ENCODE data around the gene CD68.
A peak's percentile ranks its signal among the peaks of the same experiment; 100 is the strongest.

The CD68 gene

DNA sequence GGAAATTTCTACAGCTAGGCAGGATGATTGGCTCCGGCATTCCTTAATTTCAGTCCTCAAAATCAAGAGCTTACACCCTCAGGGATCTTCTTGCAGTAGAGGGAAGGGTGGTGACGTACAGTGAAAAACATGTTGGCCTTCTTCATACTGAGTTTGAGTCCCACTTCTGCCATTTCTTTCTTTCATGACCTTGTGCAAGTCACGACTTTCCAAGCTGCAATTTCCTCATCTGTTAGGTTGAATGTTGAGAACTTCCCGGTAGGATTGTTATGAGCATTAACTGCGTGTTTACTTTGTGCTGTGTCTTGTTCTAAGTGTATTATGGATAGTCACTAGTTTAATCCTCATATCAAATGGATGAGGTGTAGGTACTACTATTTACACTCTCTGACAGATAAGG, 9.9 kb upstream of the CD68 start:
- H3K36me3 ChIP-seq (ENCODE audit: control insufficient read depth in 1 of 2, insufficient read depth in 2 of 2, low read length in 2 of 2): peaks cover 40 to 52% of the 10 kb centered on the region in 2 experiments
- H3K79me1 ChIP-seq (ENCODE audit: low read length): peaks cover 12% of the 10 kb centered on the region
- H4K91ac ChIP-seq (ENCODE audit: low read depth, low read length): no peak overlapping the region
- H3K4me3 ChIP-seq (ENCODE audit: low read depth, low read length): no peak overlapping the region
- no peak for DNase-seq
- no peak overlapping the region for H3K9ac ChIP-seq (ENCODE audit: low read length)
- H3K4ac ChIP-seq (ENCODE audit: low read depth, low read length): no peak overlapping the region
- no peak overlapping the region for H3K23ac ChIP-seq (ENCODE audit: low read length)
- no CpG with 5 or more reads among the region's 5 CpGs for WGBS (ENCODE audit: extremely low coverage, insufficient coverage, insufficient read length)
- no peak overlapping the region for H2BK5ac ChIP-seq (ENCODE audit: low read depth, low read length, poor library complexity)
- H2AK5ac ChIP-seq (ENCODE audit: low read length): no peak overlapping the region
- no peak overlapping the region for H2BK12ac ChIP-seq (ENCODE audit: low read length)
- H2BK120ac ChIP-seq (ENCODE audit: insufficient read depth, low read length, poor library complexity): no peak overlapping the region
- no peak overlapping the region for H4K12ac ChIP-seq (ENCODE audit: low read depth, low read length)
- H3K79me2 ChIP-seq (ENCODE audit: control insufficient read depth, insufficient read depth, low read length, poor library complexity): peaks cover 14% of the 10 kb centered on the region
- no peak overlapping the region for H3K18ac ChIP-seq (ENCODE audit: low read length)
- no peak overlapping the region for H3K14ac ChIP-seq (ENCODE audit: low read length)
- H2AFZ ChIP-seq (ENCODE audit: insufficient read depth, low read length, poor library complexity): no peak overlapping the region
- peaks cover 2% of the 10 kb centered on the region for H3K9me3 ChIP-seq (ENCODE audit: insufficient read depth, low read depth, low read length)
- H3K4me1 ChIP-seq (ENCODE audit: control insufficient read depth in 1 of 2, insufficient read depth in 2 of 2, low read length in 2 of 2): peaks cover under 1 to 11% of the 10 kb centered on the region in 2 experiments
- no peak overlapping the region for H3K4me2 ChIP-seq (ENCODE audit: low read length)
- H3K27ac ChIP-seq (ENCODE audit: low read depth, low read length): no peak overlapping the region
- no peak overlapping the region for H4K8ac ChIP-seq (ENCODE audit: low read depth, low read length)
- no peaks in the 10 kb centered on the region for H3K27me3 ChIP-seq (ENCODE audit: insufficient read depth, low read length)

DNA sequence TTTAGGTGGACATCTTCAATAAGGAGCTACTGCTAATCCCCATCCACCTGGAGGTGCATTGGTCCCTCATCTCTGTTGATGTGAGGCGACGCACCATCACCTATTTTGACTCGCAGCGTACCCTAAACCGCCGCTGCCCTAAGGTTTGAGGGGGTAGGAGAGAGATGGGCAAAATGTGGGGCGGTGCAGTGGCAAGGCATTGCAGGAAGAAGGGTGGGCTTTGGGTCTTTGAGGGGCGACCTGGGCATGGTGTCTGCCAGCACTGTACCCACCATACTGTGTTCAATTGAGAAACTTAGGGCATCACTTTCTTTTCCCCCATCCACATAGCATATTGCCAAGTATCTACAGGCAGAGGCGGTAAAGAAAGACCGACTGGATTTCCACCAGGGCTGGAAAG, 9.1 kb upstream of the CD68 start:
- H4K8ac ChIP-seq (ENCODE audit: low read depth, low read length): no peak overlapping the region
- no peak for DNase-seq
- H2AK5ac ChIP-seq (ENCODE audit: low read length): no peak overlapping the region
- H4K12ac ChIP-seq (ENCODE audit: low read depth, low read length): no peak overlapping the region
- H3K27me3 ChIP-seq (ENCODE audit: insufficient read depth, low read length): no peaks in the 10 kb centered on the region
- H3K18ac ChIP-seq (ENCODE audit: low read length): no peak overlapping the region
- no peak overlapping the region for H2BK120ac ChIP-seq (ENCODE audit: insufficient read depth, low read length, poor library complexity)
- H3K27ac ChIP-seq (ENCODE audit: low read depth, low read length): no peak overlapping the region
- no peak overlapping the region for H2BK12ac ChIP-seq (ENCODE audit: low read length)
- H3K4me1 ChIP-seq (ENCODE audit: control insufficient read depth in 1 of 2, insufficient read depth in 2 of 2, low read length in 2 of 2): peaks cover 2 to 14% of the 10 kb centered on the region in 2 experiments
- H3K79me1 ChIP-seq (ENCODE audit: low read length): peaks cover 12% of the 10 kb centered on the region
- H3K14ac ChIP-seq (ENCODE audit: low read length): no peak overlapping the region
- H4K91ac ChIP-seq (ENCODE audit: low read depth, low read length): no peak overlapping the region
- H3K36me3 ChIP-seq (ENCODE audit: control insufficient read depth in 1 of 2, insufficient read depth in 2 of 2, low read length in 2 of 2): peaks cover 39 to 52% of the 10 kb centered on the region in 2 experiments
- H3K9me3 ChIP-seq (ENCODE audit: insufficient read depth, low read depth, low read length): peaks cover 2% of the 10 kb centered on the region
- H3K23ac ChIP-seq (ENCODE audit: low read length): no peak overlapping the region
- no CpG with 5 or more reads among the region's 10 CpGs for WGBS (ENCODE audit: extremely low coverage, insufficient coverage, insufficient read length)
- H3K4me3 ChIP-seq (ENCODE audit: low read depth, low read length): no peak overlapping the region
- no peak overlapping the region for H3K4ac ChIP-seq (ENCODE audit: low read depth, low read length)
- no peak overlapping the region for H3K9ac ChIP-seq (ENCODE audit: low read length)
- H3K4me2 ChIP-seq (ENCODE audit: low read length): no peak overlapping the region
- no peak overlapping the region for H2BK5ac ChIP-seq (ENCODE audit: low read depth, low read length, poor library complexity)
- peaks cover 14% of the 10 kb centered on the region for H3K79me2 ChIP-seq (ENCODE audit: control insufficient read depth, insufficient read depth, low read length, poor library complexity)
- H2AFZ ChIP-seq (ENCODE audit: insufficient read depth, low read length, poor library complexity): no peak overlapping the region

DNA sequence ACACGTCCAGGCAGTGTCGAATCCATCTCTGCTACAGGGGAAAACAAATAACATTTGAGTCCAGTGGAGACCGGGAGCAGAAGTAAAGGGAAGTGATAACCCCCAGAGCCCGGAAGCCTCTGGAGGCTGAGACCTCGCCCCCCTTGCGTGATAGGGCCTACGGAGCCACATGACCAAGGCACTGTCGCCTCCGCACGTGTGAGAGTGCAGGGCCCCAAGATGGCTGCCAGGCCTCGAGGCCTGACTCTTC, 7.2 kb upstream of the CD68 start:
- Histone ChIP-seq H2AK5ac (ENCODE audit: low read length) (no peak overlapping the region), H3K4me2 (ENCODE audit: low read length) (peak overlapping the region; percentile 97), H3K79me1 (ENCODE audit: low read length) (peaks cover 12% of the 10 kb centered on the region), H3K79me2 (ENCODE audit: control insufficient read depth, insufficient read depth, low read length, poor library complexity) (peaks cover 14% of the 10 kb centered on the region), H3K23ac (ENCODE audit: low read length) (peak overlapping the region; percentile 93), H3K4me3 (ENCODE audit: low read depth, low read length) (peak overlapping the region; percentile 72), H4K8ac (ENCODE audit: low read depth, low read length) (peak overlapping the region; percentile 69), H3K9me3 (ENCODE audit: insufficient read depth, low read depth, low read length) (peaks cover 2% of the 10 kb centered on the region), H3K9ac (ENCODE audit: low read length) (peak overlapping the region; percentile 97), H3K4me1 (ENCODE audit: control insufficient read depth in 1 of 2, insufficient read depth in 2 of 2, low read length in 2 of 2) (peaks cover 2 to 15% of the 10 kb centered on the region in 2 experiments), H3K18ac (ENCODE audit: low read length) (peak overlapping the region; percentile 50), H3K14ac (ENCODE audit: low read length) (peak overlapping the region; percentile 62), H2BK12ac (ENCODE audit: low read length) (no peak overlapping the region), H4K12ac (ENCODE audit: low read depth, low read length) (peak overlapping the region; percentile 31), H3K27ac (ENCODE audit: low read depth, low read length) (peak overlapping the region; percentile 69), H3K27me3 (ENCODE audit: insufficient read depth, low read length) (no peaks in the 10 kb centered on the region), H2BK5ac (ENCODE audit: low read depth, low read length, poor library complexity) (no peak overlapping the region), H4K91ac (ENCODE audit: low read depth, low read length) (peak overlapping the region; percentile 76), H2BK120ac (ENCODE audit: insufficient read depth, low read length, poor library complexity) (peak overlapping the region; percentile 29), H2AFZ (ENCODE audit: insufficient read depth, low read length, poor library complexity) (no peak overlapping the region), H3K4ac (ENCODE audit: low read depth, low read length) (peak overlapping the region; percentile 53), H3K36me3 (ENCODE audit: control insufficient read depth in 1 of 2, insufficient read depth in 2 of 2, low read length in 2 of 2) (peaks cover 42 to 61% of the 10 kb centered on the region in 2 experiments)
- DNase-seq: no peak
- no CpG with 5 or more reads among the region's 11 CpGs for WGBS (ENCODE audit: extremely low coverage, insufficient coverage, insufficient read length)

DNA sequence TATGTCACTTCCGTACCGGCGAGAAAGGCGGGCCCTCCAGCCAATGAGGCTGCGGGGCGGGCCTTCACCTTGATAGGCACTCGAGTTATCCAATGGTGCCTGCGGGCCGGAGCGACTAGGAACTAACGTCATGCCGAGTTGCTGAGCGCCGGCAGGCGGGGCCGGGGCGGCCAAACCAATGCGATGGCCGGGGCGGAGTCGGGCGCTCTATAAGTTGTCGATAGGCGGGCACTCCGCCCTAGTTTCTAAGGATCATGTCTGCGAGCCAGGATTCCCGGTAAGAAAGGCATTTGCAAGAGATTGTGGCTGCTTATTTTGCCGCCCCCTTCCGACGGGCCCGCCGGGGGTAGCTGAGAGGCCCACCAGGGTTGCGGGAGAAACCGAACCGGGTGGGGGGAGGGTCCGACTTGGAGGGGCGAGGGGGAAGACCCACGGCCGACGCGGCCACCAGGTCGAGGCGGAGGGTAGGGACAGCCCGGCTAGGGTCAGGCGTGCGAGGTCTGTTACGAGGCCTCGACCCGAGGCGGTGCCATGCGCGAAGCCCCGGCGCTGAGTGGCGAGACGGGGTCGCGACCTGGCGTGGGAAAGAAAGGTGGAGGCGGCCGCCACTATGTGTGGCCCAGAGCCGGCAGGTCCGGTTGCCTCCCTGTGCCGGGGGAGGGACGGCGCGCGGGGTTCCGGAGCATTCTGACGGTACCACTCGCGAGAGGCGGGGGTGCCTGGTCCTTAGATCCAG, 6.7 kb upstream of the CD68 start:
- Histone ChIP-seq H4K12ac (ENCODE audit: low read depth, low read length) (peak overlapping the region; percentile 66), H2BK5ac (ENCODE audit: low read depth, low read length, poor library complexity) (peak overlapping the region; percentile 77), H3K18ac (ENCODE audit: low read length) (peak overlapping the region; percentile 93), H4K91ac (ENCODE audit: low read depth, low read length) (peak overlapping the region; percentile 97), H3K4me2 (ENCODE audit: low read length) (peak overlapping the region; percentile 19), H3K4ac (ENCODE audit: low read depth, low read length) (peak overlapping the region; percentile 99), H2AK5ac (ENCODE audit: low read length) (peak overlapping the region; percentile 97), H3K27ac (ENCODE audit: low read depth, low read length) (peak overlapping the region; percentile 87), H4K8ac (ENCODE audit: low read depth, low read length) (peak overlapping the region; percentile 90), H3K4me3 (ENCODE audit: low read depth, low read length) (peak overlapping the region; percentile 99), H3K79me1 (ENCODE audit: low read length) (peaks cover 12% of the 10 kb centered on the region), H3K4me1 (ENCODE audit: control insufficient read depth in 1 of 2, insufficient read depth in 2 of 2, low read length in 2 of 2) (peaks cover 2 to 15% of the 10 kb centered on the region in 2 experiments), H3K9me3 (ENCODE audit: insufficient read depth, low read depth, low read length) (peaks cover 2% of the 10 kb centered on the region), H3K9ac (ENCODE audit: low read length) (peak overlapping the region; percentile 97), H2BK120ac (ENCODE audit: insufficient read depth, low read length, poor library complexity) (peak overlapping the region; percentile 64), H3K27me3 (ENCODE audit: insufficient read depth, low read length) (no peaks in the 10 kb centered on the region), H2AFZ (ENCODE audit: insufficient read depth, low read length, poor library complexity) (peak overlapping the region; percentile 6), H3K79me2 (ENCODE audit: control insufficient read depth, insufficient read depth, low read length, poor library complexity) (peaks cover 14% of the 10 kb centered on the region), H2BK12ac (ENCODE audit: low read length) (peak overlapping the region; percentile 19), H3K14ac (ENCODE audit: low read length) (peak overlapping the region; percentile 98), H3K36me3 (ENCODE audit: control insufficient read depth in 1 of 2, insufficient read depth in 2 of 2, low read length in 2 of 2) (peaks cover 45 to 62% of the 10 kb centered on the region in 2 experiments), H3K23ac (ENCODE audit: low read length) (no peak overlapping the region)
- DNase-seq: peak; percentile 100
- no CpG with 5 or more reads among the region's 73 CpGs for WGBS (ENCODE audit: extremely low coverage, insufficient coverage, insufficient read length)
